ENCODE data around the gene TMED1.
A peak's percentile ranks its signal among the peaks of the same experiment; 100 is the strongest.
"Not testable (repeated sequence)": the region's sequence is repeated elsewhere in the genome, so short reads cannot be mapped to it uniquely, and the experiment has no call there.

Gene TMED1, protein sequence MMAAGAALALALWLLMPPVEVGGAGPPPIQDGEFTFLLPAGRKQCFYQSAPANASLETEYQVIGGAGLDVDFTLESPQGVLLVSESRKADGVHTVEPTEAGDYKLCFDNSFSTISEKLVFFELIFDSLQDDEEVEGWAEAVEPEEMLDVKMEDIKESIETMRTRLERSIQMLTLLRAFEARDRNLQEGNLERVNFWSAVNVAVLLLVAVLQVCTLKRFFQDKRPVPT

DNA sequence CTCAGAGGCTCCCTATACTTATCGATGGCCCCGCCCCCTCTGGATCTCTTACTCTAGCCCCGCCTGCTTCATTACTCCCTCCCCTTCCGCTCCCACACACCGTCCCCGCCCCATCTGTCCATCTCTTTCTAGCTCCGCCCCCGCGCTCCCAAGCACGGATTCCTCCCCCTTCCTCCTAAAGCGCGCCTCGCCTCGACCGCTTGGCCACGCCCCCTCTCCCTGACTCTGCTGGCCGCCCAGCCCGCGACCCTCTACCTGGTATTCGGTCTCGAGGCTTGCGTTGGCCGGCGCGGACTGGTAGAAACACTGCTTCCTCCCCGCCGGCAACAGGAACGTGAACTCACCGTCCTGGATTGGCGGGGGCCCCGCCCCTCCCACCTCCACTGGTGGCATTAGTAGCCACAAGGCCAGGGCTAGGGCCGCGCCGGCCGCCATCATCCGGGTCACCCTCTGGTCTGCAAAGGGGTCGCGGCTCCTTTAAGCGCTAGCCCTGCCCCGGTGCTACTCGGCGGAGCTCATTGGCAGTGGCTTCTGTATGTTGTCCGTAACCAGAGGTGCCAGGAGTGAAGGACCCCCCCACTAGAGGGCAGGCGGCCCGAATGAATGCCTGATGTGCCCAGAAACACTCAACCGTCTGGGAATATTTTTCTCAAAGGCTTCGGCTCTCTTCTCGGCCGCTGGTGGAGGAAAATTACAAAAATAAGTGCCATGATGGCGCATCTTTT lies at the start of gene TMED1:
Gene TMED1, minus strand, starts transcription at position 459 of the 725 bp plus-strand sequence. Its CDS starts 21 bp downstream, at position 438.
- peak; percentile 88 for DNase-seq (ENCODE audit: low read depth, low spot score)

DNA sequence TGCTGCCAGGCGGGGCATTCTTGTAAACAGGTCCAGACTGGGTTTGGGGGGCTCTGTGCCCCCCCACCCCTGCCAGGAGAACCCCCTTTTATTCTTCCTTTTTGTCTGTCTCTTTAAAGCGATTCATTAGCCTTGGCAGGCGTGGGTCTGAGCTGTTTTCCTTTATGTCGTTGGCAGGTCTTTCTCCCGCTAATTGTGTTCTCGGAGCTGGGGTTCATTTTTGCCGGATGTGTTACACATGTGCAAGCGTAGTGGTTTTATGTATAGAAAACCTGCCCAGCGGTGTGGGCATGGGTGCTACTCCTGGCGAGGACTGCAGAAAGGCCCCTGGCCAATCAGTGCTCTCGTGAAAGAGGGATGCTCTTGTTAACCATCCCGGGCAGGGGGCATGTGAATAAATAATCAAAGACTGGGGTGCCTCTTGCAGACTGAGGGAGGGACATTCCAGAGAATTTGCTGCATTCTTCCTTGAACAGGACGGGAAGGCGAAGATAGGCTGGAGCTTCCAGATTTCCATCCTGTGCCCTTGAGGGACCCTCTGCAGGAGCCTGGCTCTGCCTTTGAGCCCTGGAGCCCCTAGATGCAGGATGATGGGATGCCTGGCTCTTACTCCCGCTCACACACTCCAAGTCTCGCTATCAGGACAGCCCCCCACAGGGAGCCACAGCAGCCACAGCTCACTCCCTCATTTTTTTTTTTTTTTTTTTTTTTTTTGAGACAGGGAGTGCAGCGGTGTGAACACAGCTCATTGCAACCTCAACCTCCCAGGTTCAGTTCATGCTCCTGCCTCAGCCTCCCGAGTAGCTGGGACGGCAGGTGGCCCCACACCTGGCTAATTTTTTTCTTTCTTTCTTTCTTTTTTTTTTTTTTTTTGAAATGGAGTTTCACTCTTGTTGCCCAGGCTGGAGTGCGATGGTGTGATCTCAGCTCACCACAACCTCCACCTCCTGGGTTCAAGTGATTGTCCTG lies 49.5 kb upstream of the TMED1 start:
- no peak for DNase-seq (ENCODE audit: low read depth, low spot score)

DNA sequence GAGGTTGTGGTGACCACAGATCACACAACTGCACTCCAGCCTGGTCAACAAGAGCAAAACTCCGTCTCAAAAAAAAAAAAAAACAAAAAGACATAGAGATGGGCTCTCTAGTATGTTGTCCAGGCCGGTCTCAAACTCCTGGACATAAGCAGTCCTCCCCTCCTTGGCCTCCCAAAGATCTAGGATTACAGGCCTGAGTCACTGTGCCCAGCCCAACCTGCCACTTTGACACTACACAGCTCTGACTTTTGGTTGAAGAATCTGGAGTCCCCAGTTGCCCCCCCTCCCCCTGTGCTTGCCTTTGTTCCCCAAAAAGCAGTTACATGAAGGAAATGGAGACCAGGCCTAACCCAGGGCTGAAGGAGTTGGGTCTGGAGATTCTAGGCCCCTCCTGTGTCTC lies 48.3 kb upstream of the TMED1 start:
- DNase-seq (ENCODE audit: low read depth, low spot score), result no peak

DNA sequence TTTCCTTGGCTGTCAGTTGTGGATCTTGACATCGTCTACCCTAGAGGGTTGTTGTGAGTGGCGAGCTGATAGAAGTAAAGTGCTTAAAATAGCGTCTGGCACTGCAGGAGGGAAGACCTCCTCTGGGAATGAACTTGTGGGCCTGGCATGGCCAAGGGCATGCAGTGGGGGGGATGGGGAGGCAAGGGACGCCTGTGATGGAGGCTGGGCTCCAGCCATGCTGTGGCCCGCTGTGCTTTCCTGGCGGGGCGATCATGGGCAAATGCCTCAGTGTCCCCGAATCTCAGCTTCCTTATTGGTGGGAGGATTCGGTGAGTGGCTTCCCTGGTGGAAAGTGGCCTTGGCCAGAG lies 46.1 kb upstream of the TMED1 start:
- no peak for DNase-seq (ENCODE audit: low read depth, low spot score)

DNA sequence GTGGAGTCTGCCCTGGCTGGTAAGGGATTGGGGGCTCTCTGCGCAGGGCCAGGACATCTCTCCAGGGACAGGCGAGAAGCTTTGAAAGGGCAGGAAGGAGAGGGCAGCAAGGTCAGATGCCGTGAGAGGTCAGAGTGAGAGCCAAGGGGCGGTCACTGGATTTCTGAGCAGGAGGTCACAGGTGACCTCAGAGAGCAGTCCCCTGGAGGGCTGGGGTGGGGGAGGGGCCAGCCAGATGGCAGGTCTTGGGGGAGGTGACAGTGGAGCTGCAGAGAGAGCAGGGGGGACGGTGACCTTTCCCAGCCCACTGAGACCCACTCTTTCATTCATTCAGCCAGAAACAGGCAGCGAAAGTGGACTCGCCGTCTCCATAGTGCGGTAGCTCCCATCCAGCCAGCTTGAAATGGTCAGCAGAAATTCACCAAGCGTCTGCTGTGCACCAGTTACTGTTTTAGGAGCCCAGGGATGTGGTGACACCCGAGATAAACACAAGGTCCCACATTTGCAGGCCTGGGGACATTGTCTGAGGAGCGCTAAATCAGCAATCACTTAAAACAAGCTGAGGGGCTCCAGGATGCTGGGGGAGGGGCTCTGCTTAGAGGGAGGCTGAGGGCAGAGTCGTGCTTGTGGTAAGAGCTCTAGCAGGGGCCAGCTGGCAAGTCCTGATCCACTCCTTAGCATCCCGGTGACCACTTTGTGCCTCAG lies 45.5 kb upstream of the TMED1 start:
- no peak for DNase-seq (ENCODE audit: low read depth, low spot score)

DNA sequence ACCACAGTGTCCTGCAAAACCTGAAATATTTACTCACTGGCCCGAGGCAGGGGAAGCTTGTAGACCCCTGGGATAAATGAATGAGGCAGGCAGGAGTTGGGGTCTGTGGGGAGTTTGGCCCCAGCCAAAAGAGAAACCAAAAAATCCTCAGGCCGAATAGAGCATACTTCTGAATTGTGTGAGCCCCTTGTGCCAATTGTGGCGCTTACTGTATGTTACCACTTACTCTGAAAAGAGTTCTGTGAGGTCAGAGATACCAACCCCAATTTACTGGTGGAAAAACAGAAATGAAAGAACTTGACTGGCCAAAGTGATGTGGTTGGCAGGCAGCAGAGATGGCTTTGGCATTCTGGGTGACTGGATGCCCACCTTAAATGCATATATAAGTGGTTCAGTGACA lies 42.2 kb upstream of the TMED1 start:
- DNase-seq (ENCODE audit: low read depth, low spot score), result no peak

DNA sequence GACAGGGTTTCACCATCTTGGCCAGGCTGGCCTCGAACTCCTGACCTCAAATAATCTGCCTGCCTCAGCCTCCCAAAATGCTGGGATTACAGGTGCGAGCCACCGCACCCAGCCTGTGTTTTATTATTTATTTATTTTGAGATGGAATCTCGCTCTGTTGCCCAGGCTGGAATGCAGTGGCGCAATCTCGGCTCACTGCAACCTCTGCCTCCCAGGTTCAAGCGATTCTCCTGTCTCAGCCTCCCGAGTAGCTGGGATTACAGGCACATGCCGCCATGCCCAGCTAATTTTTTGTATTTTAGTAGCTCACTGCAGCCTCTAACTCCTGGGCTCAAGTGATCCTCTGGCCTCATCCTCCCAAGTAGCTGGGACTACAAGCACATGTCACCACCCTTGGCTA lies 41.6 kb upstream of the TMED1 start:
- DNase-seq (ENCODE audit: low read depth, low spot score), result not testable (repeated sequence)

DNA sequence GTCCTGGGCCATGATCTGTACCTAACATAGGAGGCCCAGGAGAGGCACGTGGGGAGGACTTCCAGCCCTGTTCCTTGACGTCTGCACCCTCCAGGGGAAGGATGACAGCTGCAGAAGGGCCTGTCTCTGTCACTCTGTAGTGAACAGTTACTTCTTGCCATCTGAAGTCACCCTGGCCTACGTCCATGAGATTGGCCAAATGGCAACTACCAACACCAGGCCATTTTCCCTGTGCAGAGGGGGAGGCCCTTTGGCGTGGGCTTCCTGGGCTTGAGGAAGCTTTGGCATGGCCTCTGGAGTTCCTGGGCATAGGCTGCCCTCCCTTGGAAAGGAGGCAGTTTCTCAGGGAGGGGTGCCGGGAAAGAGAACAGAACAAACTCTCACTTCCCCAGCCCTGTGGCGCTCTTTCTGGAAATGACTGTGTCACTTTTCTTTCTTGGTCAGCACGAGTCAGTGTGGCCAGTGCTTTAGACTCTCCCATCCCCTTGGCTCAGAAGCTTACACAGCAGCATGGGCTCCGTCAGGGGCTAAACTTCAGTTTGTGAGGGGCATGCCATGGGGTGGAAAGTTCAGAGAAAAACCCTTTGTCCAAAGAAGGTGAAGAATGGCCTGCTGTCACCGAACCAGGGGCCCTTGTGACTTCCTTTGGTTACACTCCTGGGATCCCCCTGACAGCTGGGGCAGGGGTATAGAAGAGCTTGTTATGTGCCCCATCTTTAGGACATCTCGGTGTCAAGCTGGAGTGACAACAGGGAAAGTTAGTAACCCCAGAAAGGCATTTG lies 40.6 kb upstream of the TMED1 start:
- no peak for DNase-seq (ENCODE audit: low read depth, low spot score)

DNA sequence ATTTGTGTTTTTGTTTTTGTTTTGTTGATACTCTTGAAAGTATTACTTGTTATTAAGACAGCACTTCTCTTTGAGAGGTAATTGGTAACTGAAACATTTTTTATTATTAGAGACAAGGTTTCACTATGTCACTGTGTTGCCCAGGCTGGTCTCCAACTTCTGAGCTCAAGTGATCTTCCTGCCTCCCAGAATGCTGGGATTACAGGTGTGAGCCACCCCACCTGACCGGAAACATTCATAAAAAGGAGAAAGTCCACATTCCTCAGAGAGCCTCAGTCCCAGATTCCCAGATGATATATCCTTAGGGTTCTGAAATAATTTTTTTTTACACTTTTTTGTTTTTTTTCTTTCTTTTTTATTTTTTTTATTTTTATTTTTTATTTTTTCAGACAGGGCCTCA lies 38.0 kb upstream of the TMED1 start:
- DNase-seq (ENCODE audit: low read depth, low spot score), result no peak

DNA sequence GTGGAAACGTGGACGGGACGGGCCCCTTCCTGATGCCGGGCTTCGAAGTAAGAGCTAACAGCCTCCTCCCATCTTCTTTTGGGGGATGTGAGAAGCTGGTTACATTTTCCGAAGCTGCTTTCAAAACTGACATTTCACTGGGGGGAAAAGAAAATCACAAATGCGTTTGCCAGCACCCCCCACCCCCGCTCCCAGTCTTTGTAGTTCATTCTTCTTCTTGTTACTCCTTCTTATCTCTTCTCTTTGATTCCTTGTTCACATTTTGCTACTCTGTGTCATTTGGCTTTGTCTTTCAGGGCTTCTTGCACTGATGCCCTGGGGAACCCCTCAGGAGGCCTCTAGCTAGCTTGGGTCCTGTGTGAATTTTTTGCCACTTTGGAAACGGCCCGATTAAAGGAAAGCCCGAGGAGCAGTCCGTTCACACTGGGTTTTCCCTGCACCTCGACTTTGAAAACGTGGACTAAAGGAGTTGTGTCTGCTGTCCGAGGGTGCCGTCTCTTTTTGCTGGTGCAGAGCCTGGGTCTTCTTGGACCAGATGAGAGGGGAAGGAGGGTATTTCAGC lies 36.6 kb upstream of the TMED1 start:
- DNase-seq (ENCODE audit: low read depth, low spot score), result peak; percentile 16

DNA sequence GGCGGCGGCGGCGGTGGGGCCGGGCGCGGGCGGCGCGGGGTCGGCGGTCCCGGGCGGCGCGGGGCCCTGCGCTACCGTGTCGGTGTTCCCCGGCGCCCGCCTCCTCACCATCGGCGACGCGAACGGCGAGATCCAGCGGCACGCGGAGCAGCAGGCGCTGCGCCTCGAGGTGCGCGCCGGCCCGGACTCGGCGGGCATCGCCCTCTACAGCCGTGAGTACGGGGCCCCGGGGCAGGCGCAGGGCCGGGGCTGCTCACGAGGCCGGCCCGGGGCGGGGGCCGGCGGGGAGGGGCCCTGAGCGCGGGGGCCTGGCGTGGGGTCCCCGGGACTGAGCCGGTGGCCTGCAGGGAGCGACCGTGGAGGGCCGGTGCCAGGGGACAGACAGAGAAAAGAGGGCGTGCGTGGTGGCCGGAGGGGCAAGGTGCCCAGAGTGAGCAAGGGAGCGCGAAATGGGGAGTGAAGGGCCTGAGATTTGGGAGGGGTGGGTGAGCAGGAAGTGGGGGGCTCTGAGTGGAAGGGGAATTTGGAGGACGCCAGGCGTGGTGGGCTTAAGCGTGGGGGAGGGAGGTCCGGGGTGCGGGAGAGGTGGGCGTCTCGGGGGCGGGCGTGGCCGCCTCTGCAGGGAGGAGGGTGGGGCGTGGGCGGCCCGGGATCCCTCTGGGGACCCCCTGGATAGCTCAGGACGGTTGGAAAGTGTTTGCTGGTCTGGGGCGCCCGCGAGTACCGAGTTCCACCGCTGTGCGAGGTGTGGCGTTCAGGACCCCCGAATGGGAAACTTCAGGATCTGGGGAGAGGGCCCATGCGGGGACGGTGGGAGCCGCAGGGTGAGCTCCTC lies 35.9 kb upstream of the TMED1 start:
- no peak for DNase-seq (ENCODE audit: low read depth, low spot score)

DNA sequence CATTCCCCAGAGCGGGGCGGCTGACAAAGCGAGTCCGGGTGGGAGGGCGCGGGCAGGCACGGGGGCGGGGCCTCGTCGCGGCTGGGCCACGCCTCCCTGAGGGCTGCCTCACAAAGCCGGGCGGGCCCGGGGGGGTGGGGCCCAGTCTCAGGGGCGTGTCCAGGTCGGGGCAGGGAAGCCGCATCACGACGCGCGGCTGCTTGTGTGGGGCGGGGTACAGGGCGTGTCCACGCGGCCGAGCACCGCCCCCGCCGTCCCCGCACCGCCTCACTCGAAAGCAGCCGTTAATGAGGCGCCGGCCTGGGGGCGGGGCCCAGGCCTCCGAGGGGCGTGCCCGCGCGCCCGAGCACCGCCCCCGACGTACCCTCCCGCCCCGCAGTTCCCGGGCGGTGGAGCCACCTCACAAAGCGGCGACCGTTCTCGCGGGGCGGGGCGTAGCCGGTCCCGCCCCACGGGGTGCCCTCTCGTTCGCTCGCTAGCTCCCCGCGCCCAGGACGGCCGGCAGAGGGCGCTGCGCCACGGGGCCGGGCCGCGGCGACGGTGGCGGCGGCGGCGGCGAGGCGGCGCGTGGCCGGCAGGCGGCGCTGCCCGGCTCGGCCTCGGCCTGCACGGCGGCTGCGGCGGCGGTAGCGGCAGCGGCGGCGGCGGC lies 35.1 kb upstream of the TMED1 start, which contains the start of gene CARM1:
Gene CARM1, plus strand, starts transcription at position 599 of the 649 bp plus-strand sequence. CDS start 150 bp downstream, outside the sequence.
- DNase-seq (ENCODE audit: low read depth, low spot score), result peak; percentile 99

DNA sequence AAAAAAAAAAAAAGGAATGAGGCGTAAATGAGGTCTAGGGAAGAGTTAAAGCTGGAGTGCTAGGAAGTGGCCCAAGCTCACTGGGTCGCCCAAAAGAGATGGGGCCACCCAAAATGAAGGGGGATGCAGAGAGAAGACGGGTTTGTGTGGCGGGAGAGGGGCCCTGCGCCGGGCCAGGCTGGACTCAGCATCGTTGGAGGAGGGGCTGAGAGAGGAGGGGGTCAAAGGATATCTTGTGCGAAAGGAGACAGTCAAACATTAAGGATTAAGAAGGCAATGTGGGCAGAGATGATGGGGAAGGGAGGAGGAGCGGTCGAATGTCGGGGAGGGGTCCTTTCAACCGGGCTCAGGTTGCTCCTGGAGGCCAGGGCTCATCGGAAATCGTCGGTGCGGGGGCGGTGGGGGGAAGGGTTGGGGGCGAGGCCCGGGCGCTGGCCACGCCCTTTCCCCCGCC lies 34.5 kb upstream of the TMED1 start:
- DNase-seq (ENCODE audit: low read depth, low spot score), result no peak

DNA sequence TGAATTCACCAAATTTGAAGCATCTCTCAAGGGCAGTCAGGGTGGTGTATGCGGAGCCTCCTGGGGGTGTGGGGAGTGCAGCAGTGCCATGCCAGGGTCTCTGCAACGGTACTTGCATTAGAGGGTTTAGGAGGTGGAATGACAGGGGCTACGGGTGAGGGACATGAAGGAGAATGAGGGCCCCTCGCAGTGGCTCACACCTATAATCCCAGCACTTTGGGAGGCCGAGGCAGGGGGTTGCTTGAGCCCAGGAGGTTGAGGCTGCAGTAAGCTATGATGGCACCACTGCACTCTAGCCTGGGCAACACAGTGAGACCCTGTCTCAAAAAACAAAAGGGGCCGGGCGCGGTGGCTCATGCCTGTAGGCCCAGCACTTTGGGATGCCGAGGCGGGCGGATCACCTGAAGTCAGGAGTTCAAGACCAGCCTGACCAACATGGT lies 33.9 kb upstream of the TMED1 start:
- DNase-seq (ENCODE audit: low read depth, low spot score), result not testable (repeated sequence)

DNA sequence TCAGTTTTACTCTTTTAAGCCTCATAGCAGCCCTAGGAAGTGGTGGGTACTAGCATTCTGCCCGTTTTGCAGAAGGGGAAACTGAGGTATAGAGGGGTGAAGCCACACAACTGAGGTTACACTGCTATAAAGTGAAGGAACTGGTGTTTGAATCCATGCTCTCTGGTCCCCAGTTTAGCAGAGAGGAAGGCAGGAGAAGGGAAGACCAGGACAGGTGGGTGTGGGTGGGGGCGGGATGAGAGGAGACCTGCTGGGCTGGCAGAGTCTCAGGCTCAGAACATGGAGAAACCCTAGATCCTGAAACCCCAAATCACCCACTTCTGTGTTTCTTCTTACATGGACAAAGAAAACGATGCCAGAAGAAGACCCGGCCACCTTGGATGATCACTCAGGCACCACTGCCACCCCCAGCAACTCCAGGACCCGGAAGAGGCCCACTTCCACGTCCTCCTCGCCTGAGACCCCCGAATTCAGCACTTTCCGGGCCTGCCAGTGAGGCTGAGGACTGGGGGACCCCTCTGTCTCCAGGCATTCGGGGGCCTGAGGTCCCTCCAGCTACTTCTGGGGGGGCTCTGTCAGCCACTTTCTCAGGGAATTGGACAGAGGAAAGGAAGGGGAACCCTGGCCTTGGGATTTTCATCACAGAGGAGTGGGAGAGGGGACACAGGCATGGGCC lies 33.0 kb upstream of the TMED1 start:
- no peak for DNase-seq (ENCODE audit: low read depth, low spot score)

DNA sequence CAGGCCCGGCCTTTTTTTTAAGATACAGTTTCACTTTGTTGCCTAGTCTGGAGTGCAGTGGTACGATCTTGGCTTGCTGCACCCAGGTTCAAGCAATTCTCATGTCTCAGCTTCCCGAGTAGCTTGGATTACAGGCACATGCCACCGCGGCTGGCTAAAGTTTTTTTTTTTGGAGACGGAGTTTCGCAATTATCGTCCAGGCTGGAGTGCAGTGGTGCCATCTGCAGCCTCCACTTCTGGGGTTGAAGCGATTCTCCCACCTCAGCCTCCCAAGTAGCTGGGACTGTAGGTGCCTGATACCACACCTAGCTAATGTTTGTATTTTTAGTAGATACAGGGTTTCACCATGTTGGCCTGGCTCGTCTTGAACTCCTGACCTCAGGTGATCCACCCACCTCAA lies 30.5 kb upstream of the TMED1 start:
- DNase-seq (ENCODE audit: low read depth, low spot score), result no peak

DNA sequence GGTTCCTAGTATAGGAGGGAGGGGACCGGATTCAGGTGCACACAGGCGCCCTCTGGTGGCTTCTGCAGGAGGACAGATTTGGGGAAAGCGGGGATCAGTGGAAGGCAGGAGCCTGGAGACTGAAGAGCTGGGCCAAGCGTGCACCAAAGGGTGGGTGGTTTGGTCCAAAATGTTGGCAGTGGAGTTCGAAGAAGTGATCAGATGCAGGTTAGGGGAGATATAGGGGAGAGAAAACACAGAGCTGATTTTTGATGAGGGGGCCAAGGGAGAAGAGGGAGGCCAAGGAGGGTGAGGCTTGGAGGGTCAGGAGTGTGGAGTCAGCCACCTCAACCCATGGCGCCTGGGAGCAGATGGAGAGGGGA lies 28.5 kb upstream of the TMED1 start:
- peak; percentile 72 for DNase-seq (ENCODE audit: low read depth, low spot score)

DNA sequence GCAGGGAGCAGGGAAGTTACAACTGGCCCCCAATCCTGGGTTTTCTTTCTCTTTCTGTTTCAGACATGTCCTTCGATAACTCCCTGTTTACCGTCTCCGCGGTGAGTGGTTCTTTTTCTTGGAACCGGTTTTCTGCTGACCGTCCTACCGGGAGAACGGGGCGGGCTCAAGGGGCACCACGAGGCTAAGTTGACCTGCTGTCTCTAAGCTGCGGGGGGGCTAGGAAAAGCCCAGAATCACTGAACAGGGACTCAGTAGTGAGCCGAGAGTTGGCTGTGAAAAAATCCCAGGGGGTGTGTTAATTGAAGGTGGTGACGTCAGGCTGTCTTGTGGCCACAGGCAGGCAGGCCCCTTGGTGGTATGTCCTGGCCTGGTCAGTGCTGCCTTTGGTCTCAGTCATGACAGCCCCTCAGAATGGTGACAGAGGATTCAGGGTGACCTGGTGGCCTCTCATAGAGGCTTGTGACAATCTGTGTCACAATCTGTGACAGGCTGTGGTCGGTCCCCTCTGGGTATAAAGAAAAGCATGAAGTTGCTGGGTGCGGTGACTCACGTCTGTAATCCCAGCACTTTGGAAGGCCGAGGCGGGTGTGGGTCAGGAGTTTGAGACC lies 27.2 kb upstream of the TMED1 start:
- DNase-seq (ENCODE audit: low read depth, low spot score), result no peak
